Measurements from ENCODE around the gene LDLRAD3. TPM values are rescaled to one million over a fixed set of nuclear protein-coding genes. Genes with fewer than 3 reads are reported as not detected.
"Not testable (repeated sequence)": the region's sequence is repeated elsewhere in the genome, so short reads cannot be mapped to it uniquely, and the experiment has no call there.

The LDLRAD3 gene
- total and polyA plus RNA-seq, 8 donors: 2.5 to 6.8 (median 5.6) TPM

DNA sequence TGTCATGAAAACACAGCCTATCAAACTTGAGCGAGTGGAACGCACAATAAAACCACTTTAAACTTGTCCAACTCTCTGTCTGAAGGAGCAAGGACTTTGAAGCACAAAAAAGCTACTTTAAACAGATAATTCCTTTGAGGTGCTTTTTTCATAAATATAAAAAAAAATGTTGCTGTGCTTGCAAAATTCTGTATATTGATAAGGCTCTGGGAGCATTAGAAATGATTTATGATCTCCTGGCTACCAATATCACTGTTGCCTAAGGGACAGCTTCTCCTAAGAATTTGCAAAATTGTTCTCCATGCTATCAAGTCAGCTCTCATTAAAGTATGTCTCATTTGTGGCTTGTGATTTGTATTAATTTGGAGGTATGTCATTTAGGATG lies 37.6 kb upstream of the LDLRAD3 start:
- Histone ChIP-seq H3K36me3 (no peaks in the 10 kb centered on the region), H3K27me3 (no peaks in the 10 kb centered on the region), H3K4me3 (no peak overlapping the region), H3K9me3 (no peaks in the 10 kb centered on the region), H3K4me1 (peaks cover 0 to 11% (median 8%) of the 10 kb centered on the region in 3 donors), H3K27ac (no peak overlapping the region)
- FAIRE-seq (no peak), DNase-seq (no peak), ATAC-seq (no peak)
- no peak for TF ChIP-seq CTCF (IDR thresholded peaks at IDR 0.05)
- 74 to 75% methylated on average over 2 of the region's 2 CpGs for WGBS, 2 donors
- intact Hi-C loops (cut with DNase I): no loop called here

GRCh38 chr11:35906681-35907080 lies 37.2 kb upstream of the LDLRAD3 start:
- Histone ChIP-seq H3K4me1 (peaks cover 0 to 11% (median 8%) of the 10 kb centered on the region in 3 donors), H3K36me3 (no peaks in the 10 kb centered on the region), H3K9me3 (no peaks in the 10 kb centered on the region), H3K27me3 (no peaks in the 10 kb centered on the region), H3K4me3 (no peak overlapping the region), H3K27ac (no peak overlapping the region)
- intact Hi-C loops (cut with DNase I): no loop called here
- WGBS, 2 donors: 59 to 64% methylated on average over 3 of the region's 3 CpGs
- DNase-seq: no peak
- FAIRE-seq: no peak
- TF ChIP-seq CTCF (IDR thresholded peaks at IDR 0.05): no peak
- ATAC-seq: no peak

DNA sequence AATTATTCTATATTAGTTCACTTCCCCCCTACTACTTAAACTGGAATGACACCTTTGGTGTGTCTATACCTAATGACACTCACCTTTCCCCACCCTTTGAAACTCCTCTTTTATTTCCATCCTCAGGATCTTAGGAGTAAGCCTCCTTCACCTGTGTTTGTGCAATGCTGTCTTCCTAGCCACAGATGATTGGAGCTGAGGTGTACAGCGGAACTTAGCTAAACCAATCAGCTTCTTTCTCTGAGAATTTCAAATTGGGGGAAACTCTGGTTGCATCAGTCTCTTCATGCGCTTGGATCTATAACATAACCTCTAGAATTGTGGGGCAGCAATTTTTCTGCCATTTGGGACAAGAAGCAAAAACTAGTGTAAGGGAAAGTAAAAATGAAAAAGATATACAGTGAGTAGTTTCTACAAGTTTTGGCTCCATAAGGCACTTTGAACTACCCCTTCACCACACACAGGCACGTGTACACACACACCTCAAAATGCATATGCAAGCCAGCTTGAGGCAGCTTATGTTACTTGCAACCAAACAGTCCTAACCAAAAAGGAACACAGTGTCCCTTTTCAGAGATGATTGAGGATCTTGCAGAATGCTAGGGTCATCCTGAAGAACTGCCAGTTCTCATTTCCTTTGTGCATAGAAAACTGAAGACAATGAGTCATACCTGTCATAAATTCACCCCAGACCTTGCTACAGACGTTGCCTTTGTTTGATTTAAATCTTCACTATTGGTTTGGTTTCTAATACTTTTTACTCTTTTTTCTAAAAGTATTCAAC lies 36.0 kb upstream of the LDLRAD3 start:
- peak overlapping the region in 1 of 4 donors; percentile 17 for H3K27ac ChIP-seq
- WGBS, 2 donors: 35 to 36% methylated on average over 4 of the region's 4 CpGs

DNA sequence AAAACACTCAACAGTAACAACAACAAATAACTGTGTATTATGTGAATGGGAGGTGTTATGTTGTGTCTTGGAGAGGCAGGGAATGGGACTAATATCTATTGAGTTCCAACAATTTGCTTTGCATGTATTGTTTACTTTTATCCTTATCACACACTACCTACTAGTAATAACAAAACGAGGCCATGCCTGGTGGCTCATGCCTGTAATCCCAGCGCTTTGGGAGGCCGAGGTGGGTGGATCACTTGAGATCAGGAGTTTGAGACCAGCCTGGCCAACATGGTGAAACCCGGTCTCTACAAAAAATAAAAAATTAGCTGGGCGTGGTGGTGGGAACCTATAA lies 35.5 kb upstream of the LDLRAD3 start:
- H3K4me3 ChIP-seq; H3K27me3 ChIP-seq; intact Hi-C loops (cut with DNase I); H3K36me3 ChIP-seq; H3K9me3 ChIP-seq; FAIRE-seq: not testable (repeated sequence)
- peak overlapping the region in 1 of 4 donors; percentile 17 for H3K27ac ChIP-seq
- 50 to 54% methylated on average over 5 of the region's 5 CpGs for WGBS, 2 donors
- peaks cover 0 to 11% (median 8%) of the 10 kb centered on the region in 3 donors for H3K4me1 ChIP-seq
- peak in 1 of 6 donors; percentile 34 for DNase-seq
- peak; percentile 65 to 83 (median 74) for ATAC-seq

More for the DNA sequence above, 36.0 kb upstream of the LDLRAD3 start:
- Histone ChIP-seq H3K36me3 (no peaks in the 10 kb centered on the region), H3K4me3 (no peak overlapping the region), H3K9me3 (no peaks in the 10 kb centered on the region), H3K27me3 (no peaks in the 10 kb centered on the region), H3K4me1 (peaks cover 0 to 11% (median 8%) of the 10 kb centered on the region in 3 donors)
- intact Hi-C loops (cut with DNase I): no loop called here
- FAIRE-seq: no peak
- TF ChIP-seq CTCF (IDR thresholded peaks at IDR 0.05): no peak
- DNase-seq: peak in 1 of 6 donors; percentile 39
- peak; percentile 73 to 93 (median 86) for ATAC-seq

DNA sequence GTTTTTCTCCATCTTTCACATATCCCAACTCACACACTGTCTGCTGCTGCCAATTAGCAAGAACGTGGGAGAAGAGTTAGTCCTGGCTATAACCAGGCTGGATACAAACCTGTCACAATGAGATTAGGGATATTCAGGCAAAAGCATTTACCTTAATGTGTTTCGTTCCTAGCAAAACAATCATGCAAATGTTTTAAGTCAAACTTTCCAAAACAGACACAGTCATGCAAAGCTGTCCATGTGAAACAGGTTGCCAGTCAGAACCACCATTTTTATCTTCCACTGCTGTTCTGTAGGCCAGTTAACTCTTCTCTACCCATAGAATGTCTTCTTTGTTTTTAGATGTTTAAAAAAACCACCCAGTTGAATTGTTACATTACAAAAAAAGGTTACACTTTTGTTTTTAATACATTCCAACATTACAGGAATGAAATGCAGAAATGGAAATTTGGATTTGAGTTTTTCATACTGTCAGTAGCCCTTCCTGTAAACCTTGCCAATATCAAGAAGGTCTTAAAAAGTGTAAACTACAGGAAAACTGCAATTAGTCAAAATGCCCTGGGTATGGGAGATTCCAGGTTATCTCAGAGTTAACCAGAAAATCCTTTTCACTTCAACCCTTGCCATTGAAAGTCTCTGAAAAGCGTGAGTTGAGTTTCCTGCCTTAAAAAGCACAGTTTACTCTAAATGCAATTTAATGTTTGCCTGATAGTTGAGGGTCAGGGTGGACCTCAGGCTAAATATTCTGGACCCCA lies 34.2 kb upstream of the LDLRAD3 start:
- Histone ChIP-seq H3K27me3 (no peaks in the 10 kb centered on the region), H3K9me3 (no peaks in the 10 kb centered on the region), H3K4me1 (peaks cover 0 to 11% (median 8%) of the 10 kb centered on the region in 3 donors), H3K4me3 (no peak overlapping the region), H3K36me3 (no peaks in the 10 kb centered on the region), H3K27ac (no peak overlapping the region)
- FAIRE-seq: no peak
- no peak for DNase-seq
- WGBS, 2 donors: 78 to 81% methylated on average over 3 of the region's 3 CpGs
- intact Hi-C loops (cut with DNase I): no loop called here
- no peak for ATAC-seq
- TF ChIP-seq CTCF (IDR thresholded peaks at IDR 0.05): no peak

All from pancreas (tissue), 10 donors.